Measurements from ENCODE around the gene LY86.

The LY86 gene

GRCh38 chr6:6690144-6690483 is 101.6 kb downstream of the LY86 start:
- TF ChIP-seq JUND (IDR thresholded peaks at IDR 0.05; ENCODE audit: low read depth), result no peak
- DNase-seq (ENCODE audit: low read depth in 1 of 2, low spot score in 1 of 2), result no peak
- in situ Hi-C loops (cut with HindIII; ENCODE audit: low pct_unique_long_range_greater_than_20kb, low sequenced_read_pairs), result no loop called here

- no peak for TF ChIP-seq JUND (IDR thresholded peaks at IDR 0.05; ENCODE audit: low read depth)
- in situ Hi-C loops (cut with HindIII; ENCODE audit: low pct_unique_long_range_greater_than_20kb, low sequenced_read_pairs), result no loop called here
- DNase-seq (ENCODE audit: low read depth in 1 of 2, low spot score in 1 of 2), result no peak
Measured at GRCh38 chr6:6694368-6694780, 105.9 kb downstream of the LY86 start.

- DNase-seq (ENCODE audit: low read depth in 1 of 2, low spot score in 1 of 2), result no peak
- no peak for TF ChIP-seq JUND (IDR thresholded peaks at IDR 0.05; ENCODE audit: low read depth)
- in situ Hi-C loops (cut with HindIII; ENCODE audit: low pct_unique_long_range_greater_than_20kb, low sequenced_read_pairs), result no loop called here
Measured at GRCh38 chr6:6694825-6695624, 106.5 kb downstream of the LY86 start.

GRCh38 chr6:6695625-6696276 is 107.2 kb downstream of the LY86 start:
- no peak for TF ChIP-seq JUND (IDR thresholded peaks at IDR 0.05; ENCODE audit: low read depth)
- in situ Hi-C loops (cut with HindIII; ENCODE audit: low pct_unique_long_range_greater_than_20kb, low sequenced_read_pairs), result no loop called here
- no peak for DNase-seq (ENCODE audit: low read depth in 1 of 2, low spot score in 1 of 2)

GRCh38 chr6:6696867-6697531 is 108.5 kb downstream of the LY86 start:
- peak in 1 of 2 experiments; percentile 73 for DNase-seq (ENCODE audit: low read depth in 1 of 2, low spot score in 1 of 2)
- in situ Hi-C loops (cut with HindIII; ENCODE audit: low pct_unique_long_range_greater_than_20kb, low sequenced_read_pairs), result no loop called here
- no peak for TF ChIP-seq JUND (IDR thresholded peaks at IDR 0.05; ENCODE audit: low read depth)

GRCh38 chr6:6697620-6698019 is 109.1 kb downstream of the LY86 start:
- in situ Hi-C loops (cut with HindIII; ENCODE audit: low pct_unique_long_range_greater_than_20kb, low sequenced_read_pairs), result no loop called here
- no peak for DNase-seq (ENCODE audit: low read depth in 1 of 2, low spot score in 1 of 2)
- no peak for TF ChIP-seq JUND (IDR thresholded peaks at IDR 0.05; ENCODE audit: low read depth)

GRCh38 chr6:6699741-6700367 is 111.3 kb downstream of the LY86 start:
- DNase-seq (ENCODE audit: low read depth in 1 of 2, low spot score in 1 of 2), result peak in 1 of 2 experiments; percentile 49
- in situ Hi-C loops (cut with HindIII; ENCODE audit: low pct_unique_long_range_greater_than_20kb, low sequenced_read_pairs), result no loop called here
- TF ChIP-seq JUND (IDR thresholded peaks at IDR 0.05; ENCODE audit: low read depth), result no peak

GRCh38 chr6:6700407-6701270 is 112.1 kb downstream of the LY86 start:
- in situ Hi-C loops (cut with HindIII; ENCODE audit: low pct_unique_long_range_greater_than_20kb, low sequenced_read_pairs), result no loop called here
- DNase-seq (ENCODE audit: low read depth in 1 of 2, low spot score in 1 of 2), result no peak
- no peak for TF ChIP-seq JUND (IDR thresholded peaks at IDR 0.05; ENCODE audit: low read depth)

GRCh38 chr6:6701864-6702263 is 113.3 kb downstream of the LY86 start:
- in situ Hi-C loops (cut with HindIII; ENCODE audit: low pct_unique_long_range_greater_than_20kb, low sequenced_read_pairs), result no loop called here
- no peak for TF ChIP-seq JUND (IDR thresholded peaks at IDR 0.05; ENCODE audit: low read depth)
- DNase-seq (ENCODE audit: low read depth in 1 of 2, low spot score in 1 of 2), result peak in 1 of 2 experiments; percentile 42

GRCh38 chr6:6703699-6704098 is 115.2 kb downstream of the LY86 start:
- no peak for TF ChIP-seq JUND (IDR thresholded peaks at IDR 0.05; ENCODE audit: low read depth)
- in situ Hi-C loops (cut with HindIII; ENCODE audit: low pct_unique_long_range_greater_than_20kb, low sequenced_read_pairs), result no loop called here
- no peak for DNase-seq (ENCODE audit: low read depth in 1 of 2, low spot score in 1 of 2)

Measured in T47D (cell line).